GM18861 (cell line): ENCODE measurements around the gene FFAR4.

Experiments
- ATAC-seq: cut with Tn5 transposase; IDR thresholded peaks from one replicate; pipeline ENCODE4 v1.9.1; 2021; ENCODE audit not compliant: unreplicated experiment

The FFAR4 gene

GRCh38 chr10:93599335-93599734, 32.9 kb downstream of the FFAR4 start:
- no peak for ATAC-seq

GRCh38 chr10:93599778-93600177, 33.3 kb downstream of the FFAR4 start:
- no peak for ATAC-seq

- no peak for ATAC-seq
Measured at GRCh38 chr10:93600446-93601145, 34.1 kb downstream of the FFAR4 start.

- no peak for ATAC-seq
Measured at GRCh38 chr10:93601146-93601773, 34.8 kb downstream of the FFAR4 start, which contains the start of gene RBP4. Gene RBP4, minus strand, starts transcription at chr10:93601235. Its CDS starts 207 bp downstream, at chr10:93601028.

- no peak for ATAC-seq
Measured at GRCh38 chr10:93601774-93602162, 35.3 kb downstream of the FFAR4 start.

GRCh38 chr10:93603023-93603422, 36.6 kb downstream of the FFAR4 start:
- no peak for ATAC-seq

GRCh38 chr10:93604146-93604545, 37.7 kb downstream of the FFAR4 start:
- no peak for ATAC-seq

GRCh38 chr10:93608421-93608820, 42.0 kb downstream of the FFAR4 start:
- no peak for ATAC-seq

- no peak for ATAC-seq
Measured at GRCh38 chr10:93612311-93612710, 45.8 kb downstream of the FFAR4 start, which contains the start of gene PDE6C. Gene PDE6C, plus strand, starts transcription at chr10:93612537. Its CDS starts 189 bp downstream, at chr10:93612726.

GRCh38 chr10:93613126-93613525, 46.7 kb downstream of the FFAR4 start:
- ATAC-seq, result no peak

GRCh38 chr10:93614101-93614825, 47.8 kb downstream of the FFAR4 start:
- no peak for ATAC-seq

- no peak for ATAC-seq
Measured at GRCh38 chr10:93615576-93616235, 49.2 kb downstream of the FFAR4 start.

GRCh38 chr10:93620925-93621324, 54.5 kb downstream of the FFAR4 start:
- ATAC-seq, result no peak

- no peak for ATAC-seq
Measured at GRCh38 chr10:93622942-93623341, 56.5 kb downstream of the FFAR4 start.

- ATAC-seq, result no peak
Measured at GRCh38 chr10:93628858-93629257, 62.4 kb downstream of the FFAR4 start.

GRCh38 chr10:93629647-93630305, 63.3 kb downstream of the FFAR4 start:
- no peak for ATAC-seq

GRCh38 chr10:93630625-93631557, 64.4 kb downstream of the FFAR4 start:
- no peak for ATAC-seq
